ENCODE measurements around the gene THSD4.

The THSD4 gene

DNA sequence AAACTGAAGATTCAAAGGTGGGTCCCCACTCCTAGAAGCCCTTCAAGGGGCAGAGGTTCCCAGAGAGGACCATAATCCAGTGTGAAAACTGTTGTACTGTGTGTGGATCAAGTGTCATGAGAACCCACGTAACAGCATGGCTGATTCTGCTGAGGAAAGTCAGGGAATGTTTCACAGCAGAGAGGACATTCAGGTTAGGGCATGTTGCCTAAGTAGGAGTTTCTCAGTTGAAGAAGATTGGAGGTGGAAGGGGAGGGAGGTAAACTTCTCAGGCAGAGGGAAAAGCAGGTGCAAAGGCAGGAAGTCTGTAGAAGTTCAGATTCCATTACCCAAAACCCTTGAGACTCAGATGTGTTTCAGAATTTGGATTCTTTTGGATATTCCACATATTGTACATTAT lies 448.9 kb downstream of the THSD4 start:
- H3K27ac ChIP-seq (ENCODE audit: insufficient read depth, low read length, poor library complexity, severe bottlenecking) = no peak overlapping the region
- no peaks in the 10 kb centered on the region for H3K27me3 ChIP-seq (replicated peaks; ENCODE audit: control insufficient read depth, insufficient read depth, low read length, poor library complexity, severe bottlenecking)
- H3K36me3 ChIP-seq (ENCODE audit: control insufficient read depth, insufficient read depth, low read length) = no peaks in the 10 kb centered on the region
- no peak overlapping the region for H3K4me3 ChIP-seq (ENCODE audit: insufficient read depth, low read depth, low read length, poor library complexity, severe bottlenecking)
- H3K9me3 ChIP-seq (ENCODE audit: control insufficient read depth, low read length) = no peaks in the 10 kb centered on the region
- DNase-seq = no peak
- no peaks in the 10 kb centered on the region for H3K4me1 ChIP-seq (ENCODE audit: control insufficient read depth, insufficient read depth, low read length, poor library complexity, severe bottlenecking)

DNA sequence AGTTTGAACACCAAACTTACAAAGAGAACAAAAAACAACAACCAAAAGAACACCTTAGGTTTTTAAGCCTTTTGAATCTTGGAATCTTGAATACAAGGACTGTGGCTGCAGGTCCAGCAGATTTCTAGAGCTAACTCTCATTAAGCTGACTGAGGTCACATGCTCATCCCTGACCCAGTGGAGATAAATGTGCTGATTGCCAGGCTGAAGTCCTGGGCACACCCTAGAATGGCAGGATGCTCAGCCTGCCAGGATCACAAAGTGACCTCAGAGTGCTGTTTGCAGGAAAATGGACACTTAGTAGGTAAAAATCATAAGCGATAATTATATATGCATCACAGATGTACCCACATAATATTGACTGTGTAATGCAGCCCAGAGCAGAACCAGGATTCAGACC lies 449.7 kb downstream of the THSD4 start:
- H3K27me3 ChIP-seq (replicated peaks; ENCODE audit: control insufficient read depth, insufficient read depth, low read length, poor library complexity, severe bottlenecking) = no peaks in the 10 kb centered on the region
- no peaks in the 10 kb centered on the region for H3K36me3 ChIP-seq (ENCODE audit: control insufficient read depth, insufficient read depth, low read length)
- H3K4me3 ChIP-seq (ENCODE audit: insufficient read depth, low read depth, low read length, poor library complexity, severe bottlenecking) = no peak overlapping the region
- no peak for DNase-seq
- no peaks in the 10 kb centered on the region for H3K9me3 ChIP-seq (ENCODE audit: control insufficient read depth, low read length)
- H3K27ac ChIP-seq (ENCODE audit: insufficient read depth, low read length, poor library complexity, severe bottlenecking) = no peak overlapping the region
- no peaks in the 10 kb centered on the region for H3K4me1 ChIP-seq (ENCODE audit: control insufficient read depth, insufficient read depth, low read length, poor library complexity, severe bottlenecking)

DNA sequence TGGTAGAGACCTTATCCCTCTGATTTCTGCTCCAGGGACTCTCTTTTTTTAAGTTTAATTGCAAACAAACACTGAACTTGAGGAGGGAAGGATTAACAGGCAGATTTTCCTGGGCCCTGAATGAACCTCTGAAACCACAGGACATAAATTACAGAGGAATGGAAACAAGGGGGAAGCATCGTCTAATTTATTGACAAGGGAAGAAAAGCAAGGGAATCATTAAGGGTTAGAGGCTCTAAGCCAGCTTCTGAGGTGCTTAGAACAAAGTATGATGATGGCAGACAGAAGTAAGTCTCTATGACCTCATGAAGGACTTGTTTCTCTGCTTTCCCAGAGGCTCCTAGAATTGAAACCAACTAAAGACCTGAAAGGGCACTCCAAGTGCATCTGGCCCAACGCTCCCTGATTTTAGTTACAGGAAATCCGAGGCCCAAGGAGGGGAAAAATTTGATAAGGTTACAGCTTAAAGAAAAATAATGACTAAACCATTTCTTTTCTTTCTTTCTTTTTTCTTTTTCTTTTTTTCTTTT lies 450.4 kb downstream of the THSD4 start:
- Histone ChIP-seq H3K27me3 (replicated peaks; ENCODE audit: control insufficient read depth, insufficient read depth, low read length, poor library complexity, severe bottlenecking) (no peaks in the 10 kb centered on the region), H3K27ac (ENCODE audit: insufficient read depth, low read length, poor library complexity, severe bottlenecking) (no peak overlapping the region), H3K4me1 (ENCODE audit: control insufficient read depth, insufficient read depth, low read length, poor library complexity, severe bottlenecking) (no peaks in the 10 kb centered on the region), H3K9me3 (ENCODE audit: control insufficient read depth, low read length) (no peaks in the 10 kb centered on the region), H3K36me3 (ENCODE audit: control insufficient read depth, insufficient read depth, low read length) (no peaks in the 10 kb centered on the region), H3K4me3 (ENCODE audit: insufficient read depth, low read depth, low read length, poor library complexity, severe bottlenecking) (no peak overlapping the region)
- DNase-seq = no peak

DNA sequence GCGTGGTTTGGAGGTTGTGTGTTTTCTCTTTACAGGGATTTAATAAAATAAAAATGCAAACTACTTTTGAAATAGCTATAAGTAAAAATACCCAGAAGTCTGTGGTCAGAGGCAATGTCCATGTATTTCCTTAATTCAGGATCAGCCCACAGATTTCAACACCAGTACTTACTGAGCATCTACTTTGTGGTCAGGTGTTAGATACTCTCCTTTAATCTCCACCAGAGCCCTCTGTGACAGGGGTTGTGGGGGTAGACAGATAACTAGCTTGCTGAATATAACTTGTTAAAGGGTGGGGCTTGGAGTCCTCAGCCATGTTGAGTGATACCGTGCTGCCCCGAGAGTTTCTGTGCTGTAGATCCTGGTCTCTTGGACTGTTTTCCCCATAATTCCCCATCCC lies 451.0 kb downstream of the THSD4 start:
- no peak for DNase-seq
- Histone ChIP-seq H3K9me3 (ENCODE audit: control insufficient read depth, low read length) (no peaks in the 10 kb centered on the region), H3K4me3 (ENCODE audit: insufficient read depth, low read depth, low read length, poor library complexity, severe bottlenecking) (no peak overlapping the region), H3K36me3 (ENCODE audit: control insufficient read depth, insufficient read depth, low read length) (no peaks in the 10 kb centered on the region), H3K27ac (ENCODE audit: insufficient read depth, low read length, poor library complexity, severe bottlenecking) (no peak overlapping the region), H3K27me3 (replicated peaks; ENCODE audit: control insufficient read depth, insufficient read depth, low read length, poor library complexity, severe bottlenecking) (no peaks in the 10 kb centered on the region), H3K4me1 (ENCODE audit: control insufficient read depth, insufficient read depth, low read length, poor library complexity, severe bottlenecking) (no peaks in the 10 kb centered on the region)

DNA sequence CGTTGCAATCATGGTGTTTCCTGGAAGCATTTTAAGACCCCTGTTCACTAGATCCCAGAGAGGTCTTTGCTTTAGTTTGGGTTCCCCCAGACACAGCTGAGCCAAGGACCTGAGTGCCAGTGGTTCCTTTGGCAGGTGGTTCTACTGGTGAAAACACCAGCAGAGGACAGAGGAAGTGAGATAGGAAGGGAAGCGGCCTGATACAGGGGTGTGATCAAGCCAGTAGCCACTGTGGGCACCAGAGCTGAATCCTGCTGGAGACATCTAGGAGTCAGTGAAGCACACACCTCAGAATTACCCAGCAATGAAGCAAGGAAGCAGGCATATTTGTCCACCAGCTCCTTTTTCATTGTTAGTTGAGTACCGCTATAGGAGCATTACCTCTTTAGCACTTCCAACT lies 451.9 kb downstream of the THSD4 start:
- no peaks in the 10 kb centered on the region for H3K9me3 ChIP-seq (ENCODE audit: control insufficient read depth, low read length)
- H3K4me3 ChIP-seq (ENCODE audit: insufficient read depth, low read depth, low read length, poor library complexity, severe bottlenecking) = no peak overlapping the region
- no peak for DNase-seq
- H3K36me3 ChIP-seq (ENCODE audit: control insufficient read depth, insufficient read depth, low read length) = no peaks in the 10 kb centered on the region
- H3K27ac ChIP-seq (ENCODE audit: insufficient read depth, low read length, poor library complexity, severe bottlenecking) = no peak overlapping the region
- H3K27me3 ChIP-seq (replicated peaks; ENCODE audit: control insufficient read depth, insufficient read depth, low read length, poor library complexity, severe bottlenecking) = no peaks in the 10 kb centered on the region
- H3K4me1 ChIP-seq (ENCODE audit: control insufficient read depth, insufficient read depth, low read length, poor library complexity, severe bottlenecking) = no peaks in the 10 kb centered on the region

DNA sequence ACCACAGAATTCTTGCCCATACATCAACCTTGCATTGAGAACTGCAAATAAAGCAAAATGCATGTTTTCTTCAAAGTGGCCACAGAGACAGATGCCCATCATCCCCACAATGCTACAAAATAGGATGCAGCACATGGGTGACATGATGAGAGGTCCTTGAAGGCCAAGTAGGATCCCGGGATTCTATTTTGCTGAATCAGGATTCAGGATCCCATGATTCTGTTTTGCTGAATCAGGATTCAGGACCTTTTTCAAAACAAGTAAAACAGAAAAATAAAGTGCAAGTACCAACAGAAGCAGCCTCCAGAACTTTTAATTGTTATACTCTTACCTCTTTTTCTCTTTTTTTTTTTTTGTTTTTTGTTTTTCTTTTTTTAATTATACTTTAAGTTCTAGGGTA lies 453.0 kb downstream of the THSD4 start:
- Histone ChIP-seq H3K4me3 (ENCODE audit: insufficient read depth, low read depth, low read length, poor library complexity, severe bottlenecking) (no peak overlapping the region), H3K4me1 (ENCODE audit: control insufficient read depth, insufficient read depth, low read length, poor library complexity, severe bottlenecking) (no peaks in the 10 kb centered on the region), H3K36me3 (ENCODE audit: control insufficient read depth, insufficient read depth, low read length) (no peaks in the 10 kb centered on the region), H3K27me3 (replicated peaks; ENCODE audit: control insufficient read depth, insufficient read depth, low read length, poor library complexity, severe bottlenecking) (no peaks in the 10 kb centered on the region), H3K9me3 (ENCODE audit: control insufficient read depth, low read length) (no peaks in the 10 kb centered on the region), H3K27ac (ENCODE audit: insufficient read depth, low read length, poor library complexity, severe bottlenecking) (no peak overlapping the region)
- DNase-seq = no peak

DNA sequence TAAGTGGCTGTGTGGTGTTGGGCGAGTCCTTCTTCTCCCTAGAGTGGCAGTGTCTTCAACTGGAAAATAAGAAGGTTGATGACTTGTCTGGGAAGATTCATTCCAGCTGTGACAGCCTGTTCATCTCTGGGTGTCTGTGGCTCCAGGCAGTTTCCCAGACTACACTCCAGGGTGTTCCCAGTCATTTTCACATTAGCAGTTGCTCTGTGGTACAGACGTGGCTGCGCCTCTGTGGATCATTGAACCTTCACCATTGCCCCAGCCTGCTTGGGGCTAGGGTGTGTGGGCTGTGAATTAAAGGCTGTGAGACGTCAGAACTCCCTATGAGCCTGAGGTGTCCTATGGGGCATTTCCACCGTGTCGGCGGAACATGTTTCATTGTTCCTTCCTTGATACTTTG lies 455.5 kb downstream of the THSD4 start:
- DNase-seq = no peak
- H3K9me3 ChIP-seq (ENCODE audit: control insufficient read depth, low read length) = no peaks in the 10 kb centered on the region
- H3K27me3 ChIP-seq (replicated peaks; ENCODE audit: control insufficient read depth, insufficient read depth, low read length, poor library complexity, severe bottlenecking) = no peaks in the 10 kb centered on the region
- no peak overlapping the region for H3K4me3 ChIP-seq (ENCODE audit: insufficient read depth, low read depth, low read length, poor library complexity, severe bottlenecking)
- H3K36me3 ChIP-seq (ENCODE audit: control insufficient read depth, insufficient read depth, low read length) = no peaks in the 10 kb centered on the region
- H3K4me1 ChIP-seq (ENCODE audit: control insufficient read depth, insufficient read depth, low read length, poor library complexity, severe bottlenecking) = no peaks in the 10 kb centered on the region
- no peak overlapping the region for H3K27ac ChIP-seq (ENCODE audit: insufficient read depth, low read length, poor library complexity, severe bottlenecking)

DNA sequence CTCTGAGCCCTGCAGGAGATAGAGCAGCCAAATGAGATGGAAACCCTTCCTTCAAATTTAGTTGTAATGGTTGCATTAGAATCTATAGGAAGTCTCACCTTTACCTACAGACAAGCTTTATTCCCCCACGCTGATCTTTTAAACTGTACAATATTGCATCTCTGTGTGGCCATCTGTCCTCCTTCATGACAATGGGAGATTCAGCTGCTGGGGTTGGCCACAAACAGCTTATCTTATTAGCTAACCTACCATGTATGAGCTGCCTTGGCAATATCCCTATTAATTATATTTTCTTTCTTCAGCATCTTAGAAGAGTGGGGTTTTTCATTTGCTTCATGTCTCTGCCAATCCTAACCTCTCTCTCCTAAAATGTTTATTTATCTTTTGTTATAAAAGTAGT lies 456.4 kb downstream of the THSD4 start:
- H3K36me3 ChIP-seq (ENCODE audit: control insufficient read depth, insufficient read depth, low read length) = no peaks in the 10 kb centered on the region
- DNase-seq = no peak
- H3K4me3 ChIP-seq (ENCODE audit: insufficient read depth, low read depth, low read length, poor library complexity, severe bottlenecking) = no peak overlapping the region
- H3K9me3 ChIP-seq (ENCODE audit: control insufficient read depth, low read length) = no peaks in the 10 kb centered on the region
- H3K27ac ChIP-seq (ENCODE audit: insufficient read depth, low read length, poor library complexity, severe bottlenecking) = no peak overlapping the region
- no peaks in the 10 kb centered on the region for H3K4me1 ChIP-seq (ENCODE audit: control insufficient read depth, insufficient read depth, low read length, poor library complexity, severe bottlenecking)
- no peaks in the 10 kb centered on the region for H3K27me3 ChIP-seq (replicated peaks; ENCODE audit: control insufficient read depth, insufficient read depth, low read length, poor library complexity, severe bottlenecking)

DNA sequence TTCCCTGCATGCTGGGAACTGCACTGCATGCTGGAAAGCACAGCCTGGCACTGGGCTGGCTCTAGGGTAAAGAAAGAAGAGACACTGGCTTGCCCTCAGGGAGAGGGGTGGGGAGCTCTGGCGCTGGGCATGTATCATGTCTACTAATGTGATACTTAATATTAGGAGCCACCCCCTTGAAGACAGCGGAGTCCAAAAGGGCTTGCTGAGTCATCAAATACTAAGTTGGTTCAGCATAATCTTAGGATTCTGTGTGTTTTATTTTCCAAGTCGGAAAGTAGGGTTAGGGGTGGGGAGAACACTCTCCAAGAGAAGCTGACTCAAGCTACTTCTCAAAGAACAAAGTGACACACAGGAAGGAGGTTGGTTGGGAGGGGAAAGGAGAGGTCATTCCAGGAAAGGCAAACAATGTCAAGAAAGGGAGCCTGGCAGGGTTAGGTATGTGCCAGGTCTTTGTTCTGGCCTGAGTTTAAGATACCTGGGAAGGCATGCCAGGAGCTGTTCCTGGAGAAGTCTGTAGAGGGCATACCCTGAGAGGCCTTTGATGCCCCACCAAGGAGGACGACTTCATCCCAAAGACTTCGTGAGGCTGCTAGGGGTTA lies 457.3 kb downstream of the THSD4 start:
- Histone ChIP-seq H3K4me1 (ENCODE audit: control insufficient read depth, insufficient read depth, low read length, poor library complexity, severe bottlenecking) (no peaks in the 10 kb centered on the region), H3K9me3 (ENCODE audit: control insufficient read depth, low read length) (no peaks in the 10 kb centered on the region), H3K27ac (ENCODE audit: insufficient read depth, low read length, poor library complexity, severe bottlenecking) (no peak overlapping the region), H3K36me3 (ENCODE audit: control insufficient read depth, insufficient read depth, low read length) (no peaks in the 10 kb centered on the region), H3K4me3 (ENCODE audit: insufficient read depth, low read depth, low read length, poor library complexity, severe bottlenecking) (no peak overlapping the region), H3K27me3 (replicated peaks; ENCODE audit: control insufficient read depth, insufficient read depth, low read length, poor library complexity, severe bottlenecking) (no peaks in the 10 kb centered on the region)
- DNase-seq = no peak

DNA sequence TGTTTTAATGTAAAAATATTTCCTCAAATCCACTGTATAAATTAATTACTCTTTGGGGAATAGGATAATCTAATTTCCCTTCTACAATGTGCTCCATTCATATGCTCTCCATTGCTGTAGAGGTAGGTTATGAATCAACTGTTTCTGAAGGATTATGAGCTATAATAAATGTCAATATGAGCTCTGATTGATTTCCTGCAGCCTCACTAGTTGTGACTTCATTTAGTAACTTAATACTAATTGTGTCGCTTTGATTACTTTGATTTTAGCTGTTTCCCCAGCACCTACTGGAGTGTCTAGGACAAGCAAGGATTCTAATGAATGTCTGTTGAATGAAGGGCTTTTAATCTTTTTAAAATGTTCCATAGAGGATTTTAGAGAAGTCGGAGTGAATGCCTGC lies 458.3 kb downstream of the THSD4 start:
- no peaks in the 10 kb centered on the region for H3K9me3 ChIP-seq (ENCODE audit: control insufficient read depth, low read length)
- no peaks in the 10 kb centered on the region for H3K27me3 ChIP-seq (replicated peaks; ENCODE audit: control insufficient read depth, insufficient read depth, low read length, poor library complexity, severe bottlenecking)
- H3K27ac ChIP-seq (ENCODE audit: insufficient read depth, low read length, poor library complexity, severe bottlenecking) = no peak overlapping the region
- H3K36me3 ChIP-seq (ENCODE audit: control insufficient read depth, insufficient read depth, low read length) = no peaks in the 10 kb centered on the region
- H3K4me3 ChIP-seq (ENCODE audit: insufficient read depth, low read depth, low read length, poor library complexity, severe bottlenecking) = no peak overlapping the region
- DNase-seq = no peak
- H3K4me1 ChIP-seq (ENCODE audit: control insufficient read depth, insufficient read depth, low read length, poor library complexity, severe bottlenecking) = no peaks in the 10 kb centered on the region

All from effector memory CD4-positive, alpha-beta T cell (primary cell).